GM03348 (cell line): Measurements from ENCODE around the gene ZNF724.
"Not testable (repeated sequence)": the region's sequence is repeated elsewhere in the genome, so short reads cannot be mapped to it uniquely, and the experiment has no call there.

Experiments used
- DNase-seq: peaks from one replicate; pipeline ENCODE4 v3.0.0; 2012; ENCODE audit warnings: low spot score

The ZNF724 gene

GRCh38 chr19:23249911-23250649 is at the start of gene ZNF724:
ZNF724 (minus strand) TSS chr19:23250394; CDS start chr19:23250242, 152 bp downstream.
- DNase-seq = peak; percentile 96

GRCh38 chr19:23294141-23294540 is 43.9 kb upstream of the ZNF724 start:
- no peak for DNase-seq

GRCh38 chr19:23289966-23290365 is 39.8 kb upstream of the ZNF724 start:
- DNase-seq = not testable (repeated sequence)

- no peak for DNase-seq
Observed at GRCh38 chr19:23287620-23288019, 37.4 kb upstream of the ZNF724 start.

GRCh38 chr19:23286477-23286876 is 36.3 kb upstream of the ZNF724 start:
- DNase-seq = no peak

GRCh38 chr19:23285948-23286347 is 35.8 kb upstream of the ZNF724 start:
- no peak for DNase-seq

GRCh38 chr19:23285326-23285725 is 35.1 kb upstream of the ZNF724 start:
- DNase-seq = not testable (repeated sequence)

- peak; percentile 53 for DNase-seq
Observed at GRCh38 chr19:23283925-23284324, 33.7 kb upstream of the ZNF724 start.

GRCh38 chr19:23281663-23282276 is 31.6 kb upstream of the ZNF724 start:
- no peak for DNase-seq

GRCh38 chr19:23278118-23278517 is 27.9 kb upstream of the ZNF724 start:
- not testable (repeated sequence) for DNase-seq

- DNase-seq = peak; percentile 96
Observed at GRCh38 chr19:23273590-23274412, 23.6 kb upstream of the ZNF724 start.

GRCh38 chr19:23273022-23273589 is 22.9 kb upstream of the ZNF724 start:
- peak; percentile 34 for DNase-seq

- DNase-seq = no peak
Observed at GRCh38 chr19:23263870-23264590, 13.8 kb upstream of the ZNF724 start.

GRCh38 chr19:23263396-23263795 is 13.2 kb upstream of the ZNF724 start:
- DNase-seq = no peak

GRCh38 chr19:23262920-23263319 is 12.7 kb upstream of the ZNF724 start:
- DNase-seq = no peak

- DNase-seq = no peak
Observed at GRCh38 chr19:23261496-23262020, 11.4 kb upstream of the ZNF724 start.

GRCh38 chr19:23260956-23261355 is 10.8 kb upstream of the ZNF724 start:
- no peak for DNase-seq

GRCh38 chr19:23259961-23260360 is 9.8 kb upstream of the ZNF724 start:
- no peak for DNase-seq

GRCh38 chr19:23255700-23256099 is 5.5 kb upstream of the ZNF724 start:
- no peak for DNase-seq

- DNase-seq = no peak
Observed at GRCh38 chr19:23254141-23254910, 4.1 kb upstream of the ZNF724 start.

GRCh38 chr19:23253256-23253655 is 3.1 kb upstream of the ZNF724 start:
- not testable (repeated sequence) for DNase-seq
